ENCODE results near the gene RELN.

The RELN gene

DNA sequence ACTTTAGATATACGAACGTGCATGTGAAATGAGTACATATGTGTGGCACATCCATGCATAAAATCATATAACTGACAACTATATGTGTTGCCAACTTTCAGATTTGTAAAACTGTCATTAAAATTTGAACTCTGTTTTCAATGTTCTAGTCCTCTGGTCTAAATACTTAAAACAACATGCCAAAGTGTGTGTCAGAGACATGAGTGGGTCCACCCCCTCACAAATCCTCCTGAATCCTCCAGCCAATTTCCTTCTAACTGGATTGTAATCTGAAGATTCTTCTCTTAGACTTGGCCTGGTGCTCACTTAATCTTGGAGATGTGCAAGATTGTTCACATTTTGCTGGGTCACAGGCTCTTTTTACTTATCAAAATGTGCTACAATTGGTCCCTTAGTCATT is 184.1 kb downstream of the RELN start:
- TF ChIP-seq, protein P1, sequence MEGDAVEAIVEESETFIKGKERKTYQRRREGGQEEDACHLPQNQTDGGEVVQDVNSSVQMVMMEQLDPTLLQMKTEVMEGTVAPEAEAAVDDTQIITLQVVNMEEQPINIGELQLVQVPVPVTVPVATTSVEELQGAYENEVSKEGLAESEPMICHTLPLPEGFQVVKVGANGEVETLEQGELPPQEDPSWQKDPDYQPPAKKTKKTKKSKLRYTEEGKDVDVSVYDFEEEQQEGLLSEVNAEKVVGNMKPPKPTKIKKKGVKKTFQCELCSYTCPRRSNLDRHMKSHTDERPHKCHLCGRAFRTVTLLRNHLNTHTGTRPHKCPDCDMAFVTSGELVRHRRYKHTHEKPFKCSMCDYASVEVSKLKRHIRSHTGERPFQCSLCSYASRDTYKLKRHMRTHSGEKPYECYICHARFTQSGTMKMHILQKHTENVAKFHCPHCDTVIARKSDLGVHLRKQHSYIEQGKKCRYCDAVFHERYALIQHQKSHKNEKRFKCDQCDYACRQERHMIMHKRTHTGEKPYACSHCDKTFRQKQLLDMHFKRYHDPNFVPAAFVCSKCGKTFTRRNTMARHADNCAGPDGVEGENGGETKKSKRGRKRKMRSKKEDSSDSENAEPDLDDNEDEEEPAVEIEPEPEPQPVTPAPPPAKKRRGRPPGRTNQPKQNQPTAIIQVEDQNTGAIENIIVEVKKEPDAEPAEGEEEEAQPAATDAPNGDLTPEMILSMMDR (IDR thresholded peaks at IDR 0.05), result no peak
- no peaks in the 10 kb centered on the region for H3K9me3 Mint-ChIP-seq
- H3K4me3 Mint-ChIP-seq, result no peak overlapping the region
- H3K36me3 Mint-ChIP-seq (ENCODE audit: low read depth), result no peaks in the 10 kb centered on the region
- DNase-seq, result no peak
- no peaks in the 10 kb centered on the region for H3K27me3 Mint-ChIP-seq (ENCODE audit: low read depth, poor library complexity)
- H3K27ac Mint-ChIP-seq, result no peak overlapping the region
- H3K4me1 Mint-ChIP-seq, result peaks cover 15% of the 10 kb centered on the region

DNA sequence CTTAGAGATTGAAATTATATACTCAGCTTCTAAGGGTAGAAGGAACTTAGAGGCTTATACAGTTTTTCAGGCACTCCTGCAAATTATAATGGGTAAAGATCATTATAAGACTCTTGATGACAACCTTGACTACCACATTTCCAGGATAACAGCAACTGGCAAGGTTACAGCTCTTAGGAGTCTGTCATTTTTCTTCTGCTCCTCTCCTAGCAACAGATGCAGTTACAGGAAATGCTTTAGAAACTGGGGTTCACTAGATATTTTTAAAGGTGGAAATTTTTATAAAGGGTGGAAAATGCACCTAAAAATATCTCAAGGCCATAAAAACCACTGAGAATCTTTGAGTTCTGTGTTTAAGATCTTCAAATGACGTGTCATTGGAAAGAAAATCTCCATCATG is 185.8 kb downstream of the RELN start:
- Mint-ChIP-seq H3K27me3 (ENCODE audit: low read depth, poor library complexity) (no peaks in the 10 kb centered on the region), H3K9me3 (no peaks in the 10 kb centered on the region), H3K4me3 (no peak overlapping the region), H3K27ac (no peak overlapping the region), H3K36me3 (ENCODE audit: low read depth) (no peaks in the 10 kb centered on the region), H3K4me1 (no peaks in the 10 kb centered on the region)
- TF ChIP-seq, protein P1 (IDR thresholded peaks at IDR 0.05), result no peak
- DNase-seq, result no peak

DNA sequence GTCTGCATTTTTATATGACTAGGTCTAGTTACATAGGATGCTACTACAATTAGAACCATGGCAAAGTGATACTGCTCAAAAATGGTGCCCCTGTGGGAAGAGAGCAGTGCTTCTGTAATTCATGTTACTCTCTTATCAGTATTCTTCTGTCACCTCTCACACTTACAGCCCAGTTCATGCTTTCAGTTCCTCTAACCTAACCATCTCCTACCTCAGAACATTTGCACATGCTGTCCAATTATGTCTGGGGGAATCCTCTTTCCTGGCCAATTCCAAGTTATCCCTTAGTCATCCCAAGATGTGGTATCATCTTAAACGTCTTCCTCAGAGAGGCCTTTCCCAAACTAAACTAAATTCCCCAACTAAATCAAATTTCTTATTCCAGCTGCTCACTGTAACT is 190.2 kb downstream of the RELN start:
- DNase-seq, result no peak
- Mint-ChIP-seq H3K4me1 (no peaks in the 10 kb centered on the region), H3K27me3 (ENCODE audit: low read depth, poor library complexity) (peaks cover 7% of the 10 kb centered on the region), H3K36me3 (ENCODE audit: low read depth) (no peaks in the 10 kb centered on the region), H3K9me3 (no peaks in the 10 kb centered on the region), H3K4me3 (no peak overlapping the region), H3K27ac (no peak overlapping the region)
- TF ChIP-seq, protein P1 (IDR thresholded peaks at IDR 0.05), result no peak

DNA sequence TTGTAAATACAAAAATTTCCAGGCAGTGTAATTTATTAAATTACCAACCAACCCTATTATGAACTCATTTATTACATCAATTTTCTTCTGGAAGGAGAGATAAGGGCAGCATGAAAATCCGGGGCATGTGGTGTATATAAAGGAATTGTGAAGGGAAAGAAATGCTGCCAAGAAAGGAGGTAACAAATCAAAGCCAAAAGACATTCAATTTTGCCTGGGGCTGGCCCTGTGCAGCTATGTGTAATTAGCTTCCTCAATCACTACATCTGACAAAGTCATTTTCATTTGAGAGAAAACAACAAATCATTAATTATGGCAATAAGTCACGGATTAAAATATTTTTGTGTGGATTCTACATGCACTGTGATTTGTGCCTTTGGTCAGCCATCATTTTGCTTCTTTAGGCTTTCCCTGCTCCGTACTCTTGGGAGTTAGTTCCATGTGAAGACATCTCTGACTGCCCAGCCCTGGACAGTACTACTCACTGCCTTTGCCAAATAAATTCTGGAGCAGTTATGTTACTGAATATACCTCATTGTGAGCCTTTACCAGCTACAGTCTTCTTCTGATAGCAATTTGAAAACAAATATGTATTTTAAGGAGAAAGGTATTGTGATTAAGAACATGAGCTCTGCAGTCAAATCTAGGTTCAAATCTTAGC is 191.7 kb downstream of the RELN start:
- Mint-ChIP-seq H3K9me3 (no peaks in the 10 kb centered on the region), H3K4me1 (no peaks in the 10 kb centered on the region), H3K36me3 (ENCODE audit: low read depth) (no peaks in the 10 kb centered on the region), H3K4me3 (no peak overlapping the region), H3K27me3 (ENCODE audit: low read depth, poor library complexity) (peaks cover 7% of the 10 kb centered on the region), H3K27ac (no peak overlapping the region)
- DNase-seq, result no peak
- TF ChIP-seq, protein P1 (IDR thresholded peaks at IDR 0.05), result no peak

DNA sequence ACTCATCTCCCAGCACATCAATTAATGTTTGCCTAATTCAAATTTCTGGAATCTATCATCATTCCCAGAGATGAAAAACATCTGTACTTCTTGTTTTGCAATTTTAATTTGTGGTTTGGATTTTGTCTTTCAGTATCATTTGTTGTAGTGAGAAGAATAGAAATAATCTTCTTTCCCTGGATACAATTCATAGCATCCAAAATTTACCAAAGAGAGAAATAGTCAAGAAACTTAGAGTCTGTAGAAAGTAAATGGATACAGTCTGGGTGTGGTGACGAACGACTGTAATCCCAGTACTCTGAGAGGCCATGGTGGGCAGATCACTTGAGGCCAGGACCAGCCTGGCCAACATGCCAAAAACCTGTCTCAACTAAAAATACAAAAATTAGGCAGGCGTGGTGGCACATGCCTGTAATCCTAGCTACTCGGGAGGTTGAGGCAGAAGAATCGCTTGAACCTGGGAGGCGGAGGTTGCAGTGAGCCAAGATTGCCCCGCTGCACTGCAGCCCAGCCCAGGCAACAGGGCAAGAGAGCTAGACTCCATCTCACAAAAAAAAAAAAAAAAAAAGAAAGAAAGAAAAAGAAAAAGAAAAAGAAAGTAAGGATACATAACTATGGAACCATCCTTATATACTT is 193.0 kb downstream of the RELN start:
- no peak for DNase-seq
- Mint-ChIP-seq H3K9me3 (no peaks in the 10 kb centered on the region), H3K36me3 (ENCODE audit: low read depth) (no peaks in the 10 kb centered on the region), H3K4me3 (no peak overlapping the region), H3K27ac (no peak overlapping the region), H3K27me3 (ENCODE audit: low read depth, poor library complexity) (peaks cover 7% of the 10 kb centered on the region), H3K4me1 (no peaks in the 10 kb centered on the region)
- TF ChIP-seq, protein P1 (IDR thresholded peaks at IDR 0.05), result no peak

DNA sequence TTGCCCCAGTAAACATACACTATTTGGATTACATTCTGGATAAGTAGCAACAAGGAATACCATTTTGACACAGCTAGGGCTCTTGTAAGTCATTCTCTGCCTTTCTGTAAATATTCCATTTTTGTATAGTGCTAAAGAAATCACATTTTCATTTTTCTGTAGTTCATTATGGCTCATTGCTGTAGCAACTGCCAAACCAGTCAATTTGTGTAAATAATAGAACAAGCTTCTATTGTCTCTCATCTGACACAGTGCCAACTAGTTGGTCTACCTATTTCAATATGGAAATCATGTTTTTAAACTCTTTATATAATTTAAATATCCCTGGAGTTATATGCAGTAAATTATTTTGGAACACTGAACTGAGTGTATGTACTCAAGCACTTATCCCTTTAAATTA is 193.7 kb downstream of the RELN start:
- peaks cover 7% of the 10 kb centered on the region for H3K27me3 Mint-ChIP-seq (ENCODE audit: low read depth, poor library complexity)
- no peaks in the 10 kb centered on the region for H3K9me3 Mint-ChIP-seq
- TF ChIP-seq, protein P1 (IDR thresholded peaks at IDR 0.05), result no peak
- no peaks in the 10 kb centered on the region for H3K4me1 Mint-ChIP-seq
- no peak overlapping the region for H3K27ac Mint-ChIP-seq
- no peak for DNase-seq
- no peak overlapping the region for H3K4me3 Mint-ChIP-seq
- H3K36me3 Mint-ChIP-seq (ENCODE audit: low read depth), result no peaks in the 10 kb centered on the region
